Mammary epithelial cell (primary cell): Measurements from ENCODE around the gene LEPROT.
"Not testable (repeated sequence)": the region's sequence is repeated elsewhere in the genome, so short reads cannot be mapped to it uniquely, and the experiment has no call there.

Source experiments
- EZH2 ChIP-seq: IDR thresholded peaks from 2 replicates; pipeline ENCODE4 v1.6.1; 2012; ENCODE audit warnings: low read length, inconsistent platforms, borderline replicate concordance
- TF ChIP-seq, protein P1 (sequence below), 2 donors: IDR thresholded peaks in 1 of 2; conservative IDR thresholded peaks in 1 of 2; 2 replicates each; pipeline ENCODE4 v1.5.1; 2011 to 2012; ENCODE audit warnings: inconsistent platforms in 2 of 2, low read length in 2 of 2, mild to moderate bottlenecking in 2 of 2, control low read depth in 1 of 2, low read depth in 1 of 2; ENCODE audit not compliant: insufficient read depth in 1 of 2; ENCODE audit errors: extremely low read depth in 1 of 2

DNA sequence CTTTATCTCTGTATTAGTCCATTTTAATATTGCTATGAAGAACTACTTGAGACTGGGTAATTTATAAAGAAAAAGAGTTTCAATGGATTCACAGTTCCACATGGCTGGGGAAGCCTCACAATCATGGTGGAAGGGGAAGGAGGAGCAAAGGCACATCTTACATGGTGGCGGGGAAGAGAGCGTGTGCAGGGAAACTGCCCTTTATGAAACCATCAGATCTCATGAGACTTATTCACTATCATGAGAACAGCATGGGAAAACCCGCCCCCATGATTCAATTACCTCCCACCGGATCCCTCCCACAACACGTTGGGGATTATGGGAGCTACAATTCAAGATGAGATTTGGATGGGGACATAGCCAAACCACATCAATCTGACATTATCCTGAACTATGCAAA is 36.0 kb upstream of the LEPROT start:
- TF ChIP-seq EZH2: not testable (repeated sequence)
- TF ChIP-seq, protein P1, sequence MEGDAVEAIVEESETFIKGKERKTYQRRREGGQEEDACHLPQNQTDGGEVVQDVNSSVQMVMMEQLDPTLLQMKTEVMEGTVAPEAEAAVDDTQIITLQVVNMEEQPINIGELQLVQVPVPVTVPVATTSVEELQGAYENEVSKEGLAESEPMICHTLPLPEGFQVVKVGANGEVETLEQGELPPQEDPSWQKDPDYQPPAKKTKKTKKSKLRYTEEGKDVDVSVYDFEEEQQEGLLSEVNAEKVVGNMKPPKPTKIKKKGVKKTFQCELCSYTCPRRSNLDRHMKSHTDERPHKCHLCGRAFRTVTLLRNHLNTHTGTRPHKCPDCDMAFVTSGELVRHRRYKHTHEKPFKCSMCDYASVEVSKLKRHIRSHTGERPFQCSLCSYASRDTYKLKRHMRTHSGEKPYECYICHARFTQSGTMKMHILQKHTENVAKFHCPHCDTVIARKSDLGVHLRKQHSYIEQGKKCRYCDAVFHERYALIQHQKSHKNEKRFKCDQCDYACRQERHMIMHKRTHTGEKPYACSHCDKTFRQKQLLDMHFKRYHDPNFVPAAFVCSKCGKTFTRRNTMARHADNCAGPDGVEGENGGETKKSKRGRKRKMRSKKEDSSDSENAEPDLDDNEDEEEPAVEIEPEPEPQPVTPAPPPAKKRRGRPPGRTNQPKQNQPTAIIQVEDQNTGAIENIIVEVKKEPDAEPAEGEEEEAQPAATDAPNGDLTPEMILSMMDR (conservative IDR thresholded peaks at IDR 0.05 in 1 of 2, IDR thresholded peaks at IDR 0.05 in 1 of 2; ENCODE audit: extremely low read depth in 1 of 2, insufficient read depth in 1 of 2, low read depth in 1 of 2, low read length in 2 of 2): not testable (repeated sequence)
